Breast epithelium (tissue), 3 donors: ENCODE results near the gene TMPRSS9.

Experiments
- POLR2A ChIP-seq: fragments of 450-650 bp; IDR thresholded peaks from one replicate; pipeline ENCODE4 v1.6.1; 2016; ENCODE audit warnings: antibody characterized with exemption, mild to moderate bottlenecking, moderate library complexity
- POLR2AphosphoS5 ChIP-seq, 3 donors: sonication (generic); formaldehyde crosslinking; IDR thresholded peaks; one replicate each; pipeline ENCODE4 v1.6.1; 2017; ENCODE audit warnings: antibody characterized with exemption in 3 of 3
- TF ChIP-seq, protein P1 (sequence below), 3 donors: fragments of 450-650 bp; IDR thresholded peaks; one replicate each; pipeline ENCODE4 v1.5.1; 2016 to 2017; ENCODE audit warnings: antibody characterized with exemption in 3 of 3, mild to moderate bottlenecking in 3 of 3, moderate library complexity in 3 of 3

DNA sequence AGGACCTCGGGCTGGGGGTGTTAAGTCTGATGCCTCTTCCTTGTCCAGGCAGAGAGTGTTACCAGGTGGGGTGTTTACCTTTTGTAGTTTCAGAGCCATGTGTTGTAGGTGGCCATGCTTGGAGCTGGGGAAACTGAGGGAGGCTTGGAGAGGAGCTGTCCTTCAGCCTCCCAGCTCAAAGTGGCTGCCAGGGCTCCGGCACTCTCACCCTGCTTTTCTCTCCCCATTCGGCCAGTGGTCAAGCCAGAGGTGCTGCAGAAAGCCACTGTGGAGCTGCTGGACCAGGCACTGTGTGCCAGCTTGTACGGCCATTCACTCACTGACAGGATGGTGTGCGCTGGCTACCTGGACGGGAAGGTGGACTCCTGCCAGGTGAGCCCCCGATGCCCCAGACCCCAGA, 50.0 kb downstream of the TMPRSS9 start:
- TF ChIP-seq, protein P1, sequence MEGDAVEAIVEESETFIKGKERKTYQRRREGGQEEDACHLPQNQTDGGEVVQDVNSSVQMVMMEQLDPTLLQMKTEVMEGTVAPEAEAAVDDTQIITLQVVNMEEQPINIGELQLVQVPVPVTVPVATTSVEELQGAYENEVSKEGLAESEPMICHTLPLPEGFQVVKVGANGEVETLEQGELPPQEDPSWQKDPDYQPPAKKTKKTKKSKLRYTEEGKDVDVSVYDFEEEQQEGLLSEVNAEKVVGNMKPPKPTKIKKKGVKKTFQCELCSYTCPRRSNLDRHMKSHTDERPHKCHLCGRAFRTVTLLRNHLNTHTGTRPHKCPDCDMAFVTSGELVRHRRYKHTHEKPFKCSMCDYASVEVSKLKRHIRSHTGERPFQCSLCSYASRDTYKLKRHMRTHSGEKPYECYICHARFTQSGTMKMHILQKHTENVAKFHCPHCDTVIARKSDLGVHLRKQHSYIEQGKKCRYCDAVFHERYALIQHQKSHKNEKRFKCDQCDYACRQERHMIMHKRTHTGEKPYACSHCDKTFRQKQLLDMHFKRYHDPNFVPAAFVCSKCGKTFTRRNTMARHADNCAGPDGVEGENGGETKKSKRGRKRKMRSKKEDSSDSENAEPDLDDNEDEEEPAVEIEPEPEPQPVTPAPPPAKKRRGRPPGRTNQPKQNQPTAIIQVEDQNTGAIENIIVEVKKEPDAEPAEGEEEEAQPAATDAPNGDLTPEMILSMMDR (IDR thresholded peaks at IDR 0.05), result no peak
- TF ChIP-seq POLR2AphosphoS5 (IDR thresholded peaks at IDR 0.05) (no peak), POLR2A (no peak)
